Measurements from ENCODE around the gene RASGEF1C.
"Not testable (repeated sequence)": the region's sequence is repeated elsewhere in the genome, so short reads cannot be mapped to it uniquely, and the experiment has no call there.

Gene RASGEF1C

DNA sequence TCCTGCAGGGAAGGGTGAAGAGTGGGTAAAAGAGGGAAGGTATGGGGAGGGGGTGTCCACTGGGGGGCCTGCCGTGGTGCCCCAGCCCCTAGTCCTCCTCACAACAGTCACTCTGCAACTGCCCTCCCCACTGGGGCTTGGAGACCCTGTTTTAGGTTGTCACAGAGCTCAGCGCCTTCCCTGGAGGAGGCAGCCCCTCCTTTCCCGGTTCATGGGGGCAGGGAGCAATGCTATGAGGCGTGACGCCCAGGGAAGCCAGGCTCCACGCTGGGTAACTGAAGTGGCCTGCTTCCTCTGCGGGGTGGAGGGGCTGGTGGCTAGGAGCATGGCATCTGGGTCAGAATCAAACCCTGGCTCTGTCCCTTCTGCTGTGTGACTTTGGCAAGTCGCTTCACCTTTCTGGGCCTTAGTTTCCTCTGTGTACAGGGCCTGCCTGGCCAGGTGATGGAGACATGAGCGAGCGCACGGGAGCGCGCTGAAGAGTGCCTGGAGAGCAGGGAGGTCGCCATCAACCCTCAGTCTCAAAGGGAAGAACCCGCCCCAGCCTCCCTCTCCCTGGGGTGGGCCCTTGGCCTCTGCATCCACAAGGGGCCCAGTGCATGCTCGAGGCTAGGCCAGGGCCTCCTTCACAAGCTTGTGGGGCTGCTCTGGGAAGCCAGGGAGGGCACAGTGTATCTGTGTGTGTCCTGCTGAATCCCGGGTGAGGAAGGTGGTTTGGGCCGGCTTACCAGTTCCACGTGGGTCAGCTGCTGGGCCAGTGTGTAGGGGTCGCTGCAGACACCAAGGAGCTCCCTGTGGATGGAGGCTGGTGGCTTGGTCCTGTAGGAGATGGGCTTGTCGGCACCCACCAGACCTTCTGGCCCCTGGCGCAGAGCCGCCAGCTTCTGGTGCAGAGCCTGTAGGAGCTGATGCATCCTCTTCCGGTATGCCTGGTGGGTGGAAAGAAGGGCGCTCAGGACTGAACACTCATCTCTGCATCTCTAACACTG is 81.0 kb downstream of the RASGEF1C start:
- H3K9ac ChIP-seq: peak overlapping the region in 7 of 11 experiments; percentile 21 to 47 (median 41); a peak in 11 of 22 replicates
- no peaks in the 10 kb centered on the region for H3K9me3 ChIP-seq (replicated peaks in 1 of 11)
- H3K27me3 ChIP-seq: no peaks in the 10 kb centered on the region
- peak overlapping the region in 6 of 11 experiments; percentile 16 to 53 (median 48); a peak in 12 of 22 replicates for H3K27ac ChIP-seq
- H3K4me1 ChIP-seq: peaks cover 15 to 28% (median 19%) of the 10 kb centered on the region in 10 experiments
- H3K4me2 ChIP-seq: peak overlapping the region; percentile 40 to 87 (median 74)
- no peaks in the 10 kb centered on the region for H4K20me1 ChIP-seq
- H3K36me3 ChIP-seq: no peaks in the 10 kb centered on the region
- TF ChIP-seq Cebpa-rat (IDR thresholded peaks at IDR 0.05): no peak
- no peak overlapping the region for H3K4me3 ChIP-seq

DNA sequence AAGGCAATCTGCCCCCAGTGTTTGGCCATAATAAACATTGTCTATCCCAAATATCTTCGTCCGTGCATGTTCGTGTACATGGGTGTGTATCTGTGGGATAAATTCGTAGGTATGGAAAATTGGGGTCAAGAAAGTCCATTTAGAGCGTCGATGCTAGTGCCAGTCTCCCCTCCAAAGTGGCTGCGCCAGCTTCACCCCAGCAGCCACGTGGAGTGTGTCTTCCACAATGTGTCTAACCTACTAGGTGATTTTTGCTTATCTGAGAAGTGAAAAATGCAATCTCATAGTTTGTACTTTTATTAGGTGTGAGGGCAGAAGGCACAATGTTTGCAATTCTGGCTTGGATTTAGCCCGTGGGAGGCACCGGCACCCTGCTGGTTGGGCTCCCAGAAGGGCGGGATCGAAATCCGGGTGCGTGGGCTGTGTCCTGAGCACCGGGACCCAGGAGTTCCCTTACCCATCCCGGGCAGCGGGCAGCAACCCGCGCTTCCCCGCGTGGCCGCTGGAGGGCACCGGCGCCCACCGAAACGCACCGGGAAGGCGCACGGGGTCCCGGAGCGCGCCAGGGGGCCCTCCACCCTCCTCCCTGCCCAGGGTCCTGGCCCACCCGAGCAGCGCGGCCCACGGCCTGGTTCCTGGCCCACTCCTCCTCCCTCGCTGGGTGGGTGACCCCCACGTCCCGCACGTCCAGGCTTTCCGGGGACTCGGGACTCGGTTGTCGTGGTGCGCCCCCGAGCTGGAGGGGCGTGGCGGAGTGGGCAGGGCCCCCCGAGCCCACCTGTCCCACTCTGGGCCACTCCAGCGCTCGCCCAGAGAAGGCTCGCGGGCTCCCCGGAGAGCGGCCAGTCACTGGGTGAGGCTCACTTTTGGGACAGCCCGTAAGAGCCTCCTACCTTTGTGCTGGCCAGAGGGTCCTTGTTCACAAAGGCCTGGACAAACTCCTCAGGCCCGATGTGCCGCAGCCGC is 82.0 kb downstream of the RASGEF1C start:
- peak overlapping the region; percentile 40 to 87 (median 74) for H3K4me2 ChIP-seq
- H3K9ac ChIP-seq: peak overlapping the region in 7 of 11 experiments; percentile 21 to 47 (median 41); a peak in 8 of 22 replicates
- H3K4me3 ChIP-seq: no peak overlapping the region
- TF ChIP-seq Cebpa-rat (IDR thresholded peaks at IDR 0.05): no peak
- H4K20me1 ChIP-seq: no peaks in the 10 kb centered on the region
- no peaks in the 10 kb centered on the region for H3K27me3 ChIP-seq
- H3K9me3 ChIP-seq (replicated peaks in 1 of 11): no peaks in the 10 kb centered on the region
- H3K4me1 ChIP-seq: peaks cover 10 to 28% (median 17%) of the 10 kb centered on the region in 10 experiments
- H3K36me3 ChIP-seq: no peaks in the 10 kb centered on the region
- H3K27ac ChIP-seq: peak overlapping the region in 6 of 11 experiments; percentile 16 to 53 (median 48); a peak in 11 of 22 replicates

DNA sequence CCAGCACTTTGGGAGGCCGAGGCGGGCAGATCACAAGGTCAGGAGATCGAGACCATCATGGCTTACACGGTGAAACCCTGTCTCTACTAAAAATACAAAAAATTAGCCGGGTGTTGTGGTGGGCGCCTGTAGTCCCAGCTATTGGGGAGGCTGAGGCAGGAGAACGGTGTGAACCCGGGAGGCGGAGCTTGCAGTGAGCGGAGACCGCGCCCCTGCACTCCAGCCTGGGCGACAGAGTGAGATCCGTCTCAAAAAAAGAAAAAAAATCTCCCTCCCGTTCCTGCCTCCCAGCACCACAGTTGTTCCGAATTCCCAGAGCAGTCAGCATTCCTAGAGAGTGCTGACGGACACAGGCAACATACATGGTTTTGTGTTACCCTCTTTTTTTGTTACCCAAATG is 82.9 kb downstream of the RASGEF1C start:
- not testable (repeated sequence) for H3K4me3 ChIP-seq; H3K9me3 ChIP-seq (replicated peaks in 1 of 11); H4K20me1 ChIP-seq; H3K9ac ChIP-seq; H3K27ac ChIP-seq; H3K36me3 ChIP-seq; H3K4me2 ChIP-seq; H3K27me3 ChIP-seq
- H3K4me1 ChIP-seq: peaks cover 10 to 28% (median 17%) of the 10 kb centered on the region in 10 experiments

DNA sequence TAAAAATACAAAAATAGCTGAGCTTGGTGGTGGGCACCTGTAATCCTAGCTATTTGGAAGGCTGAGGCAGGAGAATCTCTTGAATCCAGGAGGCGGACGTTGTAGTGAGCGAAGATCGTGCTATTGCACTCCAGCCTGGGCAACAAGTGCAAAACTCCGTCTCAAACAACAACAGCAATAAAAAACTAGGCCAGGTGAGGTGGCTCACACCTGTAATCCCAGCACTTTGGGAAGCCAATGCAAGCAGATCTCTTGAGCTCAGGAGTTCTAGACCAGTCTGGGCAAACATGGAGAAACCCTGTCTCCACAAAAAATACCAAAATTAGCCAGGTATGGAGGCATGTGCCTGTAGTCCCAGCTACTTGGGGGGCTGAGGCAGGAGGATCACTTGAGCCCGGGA is 84.3 kb downstream of the RASGEF1C start:
- not testable (repeated sequence) for H3K9ac ChIP-seq; H3K4me3 ChIP-seq; H3K36me3 ChIP-seq; H3K27me3 ChIP-seq; H4K20me1 ChIP-seq; H3K9me3 ChIP-seq (replicated peaks in 1 of 11); H3K4me2 ChIP-seq; H3K27ac ChIP-seq
- peaks cover 10 to 26% (median 16%) of the 10 kb centered on the region in 10 experiments for H3K4me1 ChIP-seq

DNA sequence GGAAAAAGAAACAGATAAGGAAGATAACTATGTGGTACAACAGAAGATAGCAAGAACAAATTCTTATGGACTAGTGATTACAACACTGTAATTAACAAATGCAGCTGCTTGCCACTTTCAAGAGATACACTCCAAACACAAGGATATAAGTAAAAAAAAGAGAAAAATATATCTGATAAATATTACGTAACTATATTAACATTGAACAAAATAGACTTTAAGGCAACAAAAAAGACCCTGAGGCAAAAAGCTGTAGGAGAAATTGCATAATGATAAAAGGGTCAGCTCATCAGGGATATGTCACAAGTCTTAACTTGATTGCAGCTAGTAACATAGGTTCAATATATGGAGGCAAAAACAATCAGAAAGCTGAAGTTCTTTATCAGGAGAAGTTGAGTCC is 86.1 kb downstream of the RASGEF1C start:
- no peak overlapping the region for H3K4me2 ChIP-seq
- H3K4me1 ChIP-seq: peaks cover 6 to 14% (median 9%) of the 10 kb centered on the region in 10 experiments
- no peaks in the 10 kb centered on the region; a peak in 1 of 22 replicates for H4K20me1 ChIP-seq
- TF ChIP-seq Cebpa-rat (IDR thresholded peaks at IDR 0.05): peak in 2 of 11 experiments; percentile 26 to 40; a peak in 2 of 22 replicates
- H3K27me3 ChIP-seq: no peaks in the 10 kb centered on the region
- H3K27ac ChIP-seq: no peak overlapping the region
- H3K9ac ChIP-seq: no peak overlapping the region
- H3K36me3 ChIP-seq: no peaks in the 10 kb centered on the region
- H3K9me3 ChIP-seq (replicated peaks in 1 of 11): no peaks in the 10 kb centered on the region
- H3K4me3 ChIP-seq: no peak overlapping the region

DNA sequence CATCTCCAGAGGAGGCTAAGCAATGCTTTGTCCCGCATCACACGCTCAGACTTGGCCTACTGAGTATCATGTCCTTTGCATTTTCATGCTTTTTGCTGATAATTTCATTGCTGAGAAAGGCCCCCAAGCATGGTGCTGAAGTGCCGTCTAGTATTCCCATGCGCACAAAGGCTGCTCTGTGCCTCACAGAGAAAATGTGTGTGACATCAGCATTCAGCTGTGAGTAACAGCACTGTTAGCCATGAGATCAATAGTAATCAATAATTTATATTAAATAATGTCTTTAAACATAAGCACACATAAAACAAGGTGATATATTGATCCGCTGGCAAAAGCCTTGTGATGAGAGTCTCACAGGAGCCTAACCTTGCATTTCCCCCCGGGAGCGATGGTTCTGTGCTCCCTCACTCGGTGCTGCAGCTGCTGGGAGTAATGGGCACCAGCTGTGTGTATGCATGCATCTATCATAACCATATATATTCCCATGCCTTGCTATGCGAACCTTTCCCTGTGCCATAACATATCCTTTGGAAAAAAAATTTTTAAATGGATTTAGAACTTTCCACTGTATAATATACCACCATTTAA is 87.1 kb downstream of the RASGEF1C start:
- Histone ChIP-seq H3K27ac (no peak overlapping the region), H3K4me1 (peaks cover 0 to 4% (median under 1%) of the 10 kb centered on the region in 10 experiments; a peak in 7 of 20 replicates), H4K20me1 (no peaks in the 10 kb centered on the region; a peak in 1 of 22 replicates), H3K9ac (no peak overlapping the region), H3K4me3 (no peak overlapping the region), H3K36me3 (no peaks in the 10 kb centered on the region), H3K4me2 (no peak overlapping the region), H3K27me3 (no peaks in the 10 kb centered on the region), H3K9me3 (replicated peaks in 1 of 11) (no peaks in the 10 kb centered on the region)
- no peak for TF ChIP-seq Cebpa-rat (IDR thresholded peaks at IDR 0.05)

DNA sequence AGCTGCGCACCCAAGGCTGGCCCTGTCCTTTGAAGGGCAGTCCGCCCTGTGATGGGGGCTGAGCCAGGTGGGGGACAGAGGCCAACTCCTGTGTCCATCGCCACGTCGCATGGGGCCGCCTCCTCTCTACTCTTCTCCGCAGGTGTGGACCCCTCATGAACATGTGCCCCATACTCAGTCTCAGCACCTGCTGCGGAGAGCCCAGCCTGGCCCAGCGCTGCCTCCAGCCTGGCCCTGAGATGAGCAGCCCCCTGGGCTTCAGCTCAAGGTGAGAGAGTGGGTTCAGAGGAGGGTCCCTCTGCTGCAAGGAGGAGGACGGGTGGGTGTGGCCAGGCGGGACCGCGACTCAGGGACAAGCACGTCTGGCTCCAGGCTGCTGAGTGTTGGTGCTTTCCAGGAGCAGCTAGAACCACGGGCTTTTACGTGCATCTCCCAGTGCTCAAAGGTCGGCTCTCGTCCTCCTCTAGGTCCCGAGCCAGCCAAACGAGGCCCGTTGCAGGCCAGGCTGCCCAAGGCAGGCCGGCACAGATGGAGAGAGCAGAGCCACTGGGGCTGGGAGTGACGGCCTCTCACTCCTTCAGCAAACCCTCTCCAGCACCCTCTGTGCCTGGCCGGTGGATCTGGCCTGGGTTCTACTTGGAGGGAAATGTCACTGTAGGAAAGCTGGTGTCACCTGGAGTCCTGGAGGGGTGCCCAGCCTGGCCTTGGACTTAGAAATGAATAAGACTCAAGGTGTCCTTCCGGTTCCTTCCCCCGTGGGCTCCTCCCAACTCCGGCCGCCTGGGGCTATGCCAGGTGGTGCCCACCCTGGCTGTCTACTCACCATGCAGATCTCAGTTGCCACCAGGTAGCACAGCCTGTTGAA is 88.5 kb downstream of the RASGEF1C start:
- H3K4me3 ChIP-seq: no peak overlapping the region
- H3K36me3 ChIP-seq: no peaks in the 10 kb centered on the region
- H4K20me1 ChIP-seq: no peaks in the 10 kb centered on the region; a peak in 1 of 22 replicates
- H3K27ac ChIP-seq: no peak overlapping the region
- no peaks in the 10 kb centered on the region for H3K27me3 ChIP-seq
- H3K4me2 ChIP-seq: no peak overlapping the region
- H3K9me3 ChIP-seq (replicated peaks in 1 of 11): no peaks in the 10 kb centered on the region
- TF ChIP-seq Cebpa-rat (IDR thresholded peaks at IDR 0.05): no peak
- no peak overlapping the region for H3K9ac ChIP-seq
- H3K4me1 ChIP-seq: peaks cover 0 to 14% (median 11%) of the 10 kb centered on the region in 10 experiments; a peak in 14 of 20 replicates

DNA sequence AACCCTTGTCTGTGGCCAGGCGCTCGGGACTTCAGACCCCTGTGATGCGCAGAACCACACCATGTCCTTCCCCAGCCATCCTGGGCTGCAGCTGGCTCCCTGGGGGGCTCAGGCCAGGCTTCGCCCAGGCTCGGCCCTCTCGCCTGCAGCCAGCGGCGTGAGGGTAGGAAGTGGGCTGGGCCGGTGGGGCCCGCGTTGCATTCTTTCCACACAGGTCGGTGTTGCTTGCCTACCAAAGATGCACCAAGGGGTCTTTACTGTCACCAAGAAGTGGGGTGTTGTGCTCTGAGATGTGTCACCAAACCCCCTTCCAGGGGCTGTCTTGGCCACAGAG is 89.1 kb downstream of the RASGEF1C start:
- Histone ChIP-seq H3K9ac (no peak overlapping the region), H4K20me1 (no peaks in the 10 kb centered on the region; a peak in 1 of 22 replicates), H3K4me2 (no peak overlapping the region), H3K4me3 (no peak overlapping the region), H3K4me1 (peaks cover 0 to 20% (median 11%) of the 10 kb centered on the region in 10 experiments; a peak in 14 of 20 replicates), H3K36me3 (no peaks in the 10 kb centered on the region), H3K27ac (no peak overlapping the region), H3K27me3 (no peaks in the 10 kb centered on the region), H3K9me3 (replicated peaks in 1 of 11) (no peaks in the 10 kb centered on the region)
- no peak for TF ChIP-seq Cebpa-rat (IDR thresholded peaks at IDR 0.05)
